Lung (tissue), 13 donors: ENCODE measurements around the gene ALOX12B. TPM values are rescaled to one million over a fixed set of nuclear protein-coding genes. Genes with fewer than 3 reads are reported as not detected.
A peak's percentile ranks its signal among the peaks of the same experiment; 100 is the strongest.
"Not testable (repeated sequence)": the region's sequence is repeated elsewhere in the genome, so short reads cannot be mapped to it uniquely, and the experiment has no call there.

Experiments
- ATAC-seq: fragments of 200-7000 bp; cut with Tn5 transposase; one replicate; pipeline ENCODE4 v1.9.1; 2020; ENCODE audit warnings: moderate number of reproducible peaks; ENCODE audit not compliant: insufficient read depth, low FRiP score
- DNase-seq, 3 donors: peaks; one replicate each; pipeline ENCODE4 v3.0.0-alpha.2; 2013 to 2017
- H3K27ac ChIP-seq, 2 donors: one replicate each; pipeline ENCODE4 v1.5.1; 2013; ENCODE audit warnings: mild to moderate bottlenecking in 2 of 2, moderate library complexity in 2 of 2, control low read depth in 1 of 2, inconsistent platforms in 1 of 2, low read depth in 1 of 2, low read length in 1 of 2
- H3K27me3 ChIP-seq, 3 donors: one replicate each; pipeline ENCODE4 v1.5.1; 2013; ENCODE audit warnings: low read length in 2 of 3; ENCODE audit not compliant: control insufficient read depth in 3 of 3, insufficient read depth in 3 of 3
- H3K36me3 ChIP-seq, 4 donors: one replicate each; pipeline ENCODE4 v1.5.1; 2013; ENCODE audit warnings: low read length in 4 of 4, mild to moderate bottlenecking in 1 of 4, moderate library complexity in 1 of 4; ENCODE audit not compliant: control insufficient read depth in 4 of 4, insufficient read depth in 4 of 4
- H3K4me1 ChIP-seq, 5 donors: one replicate each; pipeline ENCODE4 v1.5.1; 2013; ENCODE audit warnings: low read length in 5 of 5, mild to moderate bottlenecking in 2 of 5, moderate library complexity in 1 of 5; ENCODE audit not compliant: control insufficient read depth in 5 of 5, insufficient read depth in 5 of 5
- H3K4me3 ChIP-seq: one replicate; pipeline ENCODE4 v1.5.1; 2013; ENCODE audit warnings: mild to moderate bottlenecking, control low read depth, moderate library complexity
- H3K9ac ChIP-seq, 2 donors: one replicate each; pipeline ENCODE4 v1.5.1; 2013; ENCODE audit warnings: low read length in 2 of 2, control low read depth in 1 of 2; ENCODE audit not compliant: insufficient read depth in 1 of 2
- H3K9me3 ChIP-seq, 4 donors: one replicate each; pipeline ENCODE4 v1.5.1; 2013; ENCODE audit warnings: low read length in 3 of 4, mild to moderate bottlenecking in 1 of 4, moderate library complexity in 1 of 4; ENCODE audit not compliant: control insufficient read depth in 4 of 4, insufficient read depth in 3 of 4
- WGBS, 2 donors: extraction: QIAGEN DNeasy Blood & Tissue Kit; methylation state at CpG; one replicate each; pipeline ENCODE4 v1.1.7; 2013; 5-methylcytosine and 5-hydroxymethylcytosine counted together
- polyA plus RNA-seq, 2 donors: library from polyadenylated mRNA; stranded (reverse); fragments of 200-250 nt; gene quantifications; one replicate each; pipeline ENCODE4 v1.2.1, GENCODE V29; 2013
- small RNA-seq: library from RNA; depleted of rRNA; stranded (forward); fragments of <200 nt; gene quantifications from one replicate; pipeline ENCODE3, GENCODE V24; 2014; ENCODE audit warnings: low replicate concordance
- total RNA-seq, 2 donors: library from RNA; depleted of rRNA in 1 of 2; stranded (reverse); fragments of >200 nt in 1 of 2; gene quantifications; one replicate each; pipeline ENCODE4 v1.2.1, GENCODE V29; 2014 to 2021
- TF ChIP-seq, protein P1 (sequence below): IDR thresholded peaks from 2 replicates; pipeline ENCODE4 v1.5.1; 2012; ENCODE audit warnings: mild to moderate bottlenecking; ENCODE audit errors: control extremely low read depth, extremely low read depth
- donor health status: control.
- donor health status: control.
- donor health status: Bipolar disorder and iron deficiency.
- donor health status: healthy.
- donor health status: DM: yes; HTN: yes; CAD: no.

The ALOX12B gene
- total and polyA plus RNA-seq, 4 donors: 0.06 to 0.48 (median 0.46) TPM; not detected in 1

DNA sequence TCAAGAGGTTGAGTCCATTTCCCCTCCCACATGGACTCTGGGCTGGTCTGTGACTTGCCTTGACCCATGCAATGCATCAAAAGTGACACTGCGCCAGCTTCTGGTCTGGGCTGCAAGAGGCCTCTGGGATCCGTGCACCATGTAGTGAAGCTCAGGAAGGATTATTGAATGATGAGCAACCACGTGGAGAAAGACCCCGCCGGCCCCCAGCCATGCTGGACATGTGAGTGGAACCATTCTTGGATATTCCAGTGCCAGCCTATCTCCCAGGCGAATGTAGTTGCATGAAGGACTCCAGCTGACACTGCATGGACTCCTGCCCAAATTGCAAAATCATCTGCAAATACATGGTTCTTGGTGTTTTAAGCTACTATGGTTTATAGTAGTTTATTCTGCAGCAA lies 56.3 kb downstream of the ALOX12B start:
- H3K27ac ChIP-seq: no peak overlapping the region
- TF ChIP-seq, protein P1, sequence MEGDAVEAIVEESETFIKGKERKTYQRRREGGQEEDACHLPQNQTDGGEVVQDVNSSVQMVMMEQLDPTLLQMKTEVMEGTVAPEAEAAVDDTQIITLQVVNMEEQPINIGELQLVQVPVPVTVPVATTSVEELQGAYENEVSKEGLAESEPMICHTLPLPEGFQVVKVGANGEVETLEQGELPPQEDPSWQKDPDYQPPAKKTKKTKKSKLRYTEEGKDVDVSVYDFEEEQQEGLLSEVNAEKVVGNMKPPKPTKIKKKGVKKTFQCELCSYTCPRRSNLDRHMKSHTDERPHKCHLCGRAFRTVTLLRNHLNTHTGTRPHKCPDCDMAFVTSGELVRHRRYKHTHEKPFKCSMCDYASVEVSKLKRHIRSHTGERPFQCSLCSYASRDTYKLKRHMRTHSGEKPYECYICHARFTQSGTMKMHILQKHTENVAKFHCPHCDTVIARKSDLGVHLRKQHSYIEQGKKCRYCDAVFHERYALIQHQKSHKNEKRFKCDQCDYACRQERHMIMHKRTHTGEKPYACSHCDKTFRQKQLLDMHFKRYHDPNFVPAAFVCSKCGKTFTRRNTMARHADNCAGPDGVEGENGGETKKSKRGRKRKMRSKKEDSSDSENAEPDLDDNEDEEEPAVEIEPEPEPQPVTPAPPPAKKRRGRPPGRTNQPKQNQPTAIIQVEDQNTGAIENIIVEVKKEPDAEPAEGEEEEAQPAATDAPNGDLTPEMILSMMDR: no peak
- DNase-seq (peak; percentile 62 to 90 (median 74)), ATAC-seq (no peak)
- H3K27me3 ChIP-seq: peaks cover 0 to 6% (median 2%) of the 10 kb centered on the region in 3 donors
- H3K4me3 ChIP-seq: no peak overlapping the region
- H3K9me3 ChIP-seq: no peaks in the 10 kb centered on the region
- WGBS, 2 donors: 71 to 82% methylated on average over 6 of the region's 6 CpGs
- no peaks in the 10 kb centered on the region for H3K4me1 ChIP-seq
- H3K9ac ChIP-seq: no peak overlapping the region
- H3K36me3 ChIP-seq: no peaks in the 10 kb centered on the region

- 77 to 84% methylated on average over 5 of the region's 5 CpGs for WGBS, 2 donors
- Histone ChIP-seq H3K4me3 (no peak overlapping the region), H3K9me3 (no peaks in the 10 kb centered on the region), H3K27ac (no peak overlapping the region), H3K4me1 (peaks cover 0 to 1% (median 0%) of the 10 kb centered on the region in 5 donors), H3K27me3 (peaks cover 0 to 6% (median 2%) of the 10 kb centered on the region in 3 donors), H3K36me3 (no peaks in the 10 kb centered on the region), H3K9ac (no peak overlapping the region)
- ATAC-seq: no peak
- DNase-seq: peak in 1 of 3 donors; percentile 6
- TF ChIP-seq, protein P1: no peak
Observed at GRCh38 chr17:8029121-8029520, 58.4 kb downstream of the ALOX12B start.

DNA sequence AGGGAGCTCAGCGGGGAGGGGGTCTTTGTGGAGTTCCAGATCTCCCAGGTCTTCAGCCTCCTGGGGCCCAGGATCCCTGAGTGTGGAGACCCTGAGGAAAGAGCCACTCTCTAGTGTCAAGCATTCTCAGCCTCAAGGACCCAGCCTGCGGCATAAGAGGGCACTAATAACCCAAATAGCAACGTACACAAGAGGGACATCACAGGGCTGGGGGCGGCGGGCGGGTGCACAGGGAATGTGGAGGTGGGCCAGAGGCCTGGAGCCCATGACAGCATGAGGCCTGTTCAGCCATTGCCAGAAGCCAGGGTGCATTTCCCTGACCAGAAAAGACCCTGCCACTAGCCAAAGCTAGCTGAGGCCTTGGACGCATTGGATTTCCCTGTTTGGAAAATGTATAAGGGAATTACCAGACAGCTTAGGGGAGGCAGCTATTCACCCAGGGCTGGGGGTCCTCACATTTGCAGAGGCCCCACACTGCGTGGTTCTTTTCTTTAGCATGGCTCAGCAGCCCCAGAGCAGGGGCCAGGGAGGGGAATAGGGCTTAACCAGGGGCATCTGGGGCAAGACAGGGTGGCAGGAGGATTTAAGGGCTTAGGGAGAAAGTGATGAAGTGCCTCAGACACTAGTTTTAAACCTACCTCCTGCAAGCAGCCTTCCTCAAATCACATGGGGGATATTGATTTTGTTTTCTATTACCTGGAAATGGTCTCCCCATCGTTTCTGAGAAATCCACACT lies 62.2 kb downstream of the ALOX12B start:
- DNase-seq (peak in 1 of 3 donors; percentile 13), ATAC-seq (no peak)
- 81 to 86% methylated on average over 9 of the region's 9 CpGs for WGBS, 2 donors
- H3K4me1 ChIP-seq: peaks cover 0 to 1% (median 0%) of the 10 kb centered on the region in 5 donors
- H3K9me3 ChIP-seq: no peaks in the 10 kb centered on the region
- H3K4me3 ChIP-seq: no peak overlapping the region
- H3K27ac ChIP-seq: no peak overlapping the region
- H3K9ac ChIP-seq: no peak overlapping the region
- TF ChIP-seq, protein P1: no peak
- H3K36me3 ChIP-seq: no peaks in the 10 kb centered on the region
- H3K27me3 ChIP-seq: peaks cover 0 to 6% (median 2%) of the 10 kb centered on the region in 3 donors

DNA sequence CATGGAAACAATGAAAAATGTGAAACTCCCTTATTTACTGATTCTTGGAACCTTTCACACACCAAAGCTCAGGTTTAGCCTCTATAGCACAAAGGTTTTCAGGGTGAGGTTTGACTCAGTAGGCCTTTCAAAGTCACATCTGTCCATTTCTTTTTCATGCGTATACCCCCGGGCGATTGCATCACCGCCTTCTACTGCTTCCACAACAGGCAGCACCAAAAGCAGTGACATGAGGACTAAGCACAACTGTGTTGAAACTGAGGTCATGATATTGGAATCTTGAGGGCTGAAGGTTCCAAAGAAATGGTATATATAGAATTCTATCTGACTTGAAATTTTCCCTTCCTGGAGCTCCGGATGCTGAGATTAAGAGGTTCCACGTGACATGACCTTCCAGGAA lies 63.4 kb downstream of the ALOX12B start:
- H3K36me3 ChIP-seq, ATAC-seq, DNase-seq, H3K4me1 ChIP-seq, H3K4me3 ChIP-seq, H3K9ac ChIP-seq, H3K27me3 ChIP-seq, H3K27ac ChIP-seq, H3K9me3 ChIP-seq: not testable (repeated sequence)
- 57 to 64% methylated on average over 6 of the region's 6 CpGs for WGBS, 2 donors

Small RNA genes lying within 50 kb of the gene (small RNA-seq; reads per million reads assigned to genes)
- not detected for gene MIR4314

Other genes with a start within 250 kb of the ALOX12B start
- 10 to 100 TPM in 1 of 2 donors, 1 to 10 TPM in 1; 6.3 to 11.2 TPM for gene TMEM88, start 232.7 kb downstream of the ALOX12B start, total RNA-seq
- gene TMEM88, start 232.7 kb downstream of the ALOX12B start, polyA plus RNA-seq: 10 to 100 TPM; 11.5 to 19.6 TPM
- 10 to 100 TPM; 58.2 to 85.3 TPM for gene NAA38, start 230.2 kb downstream of the ALOX12B start, total RNA-seq
- gene NAA38, start 230.2 kb downstream of the ALOX12B start, polyA plus RNA-seq: 100 to 1,000 TPM; 120 to 239 TPM
- 10 to 100 TPM; 17.9 to 21.6 TPM for gene CYB5D1, start 229.7 kb downstream of the ALOX12B start, total RNA-seq
- gene CYB5D1, start 229.7 kb downstream of the ALOX12B start, polyA plus RNA-seq: 10 to 100 TPM in 1 of 2 donors, 1 to 10 TPM in 1; 5.5 to 10.1 TPM
- 100 to 1,000 TPM in 1 of 2 donors, 10 to 100 TPM in 1; 83.0 to 112 TPM for gene CHD3, start 198.9 kb downstream of the ALOX12B start, total RNA-seq
- 10 to 100 TPM; 60.9 to 69.9 TPM for gene CHD3, start 198.9 kb downstream of the ALOX12B start, polyA plus RNA-seq
- 1 to 10 TPM; 5.4 to 8.0 TPM for gene RNF227, start 171.4 kb downstream of the ALOX12B start, total RNA-seq
- gene RNF227, start 171.4 kb downstream of the ALOX12B start, polyA plus RNA-seq: 1 to 10 TPM; 4.1 to 6.0 TPM
- 1 to 10 TPM; 1.3 to 5.8 TPM for gene KCNAB3, start 157.9 kb downstream of the ALOX12B start, total RNA-seq
- 1 to 10 TPM; 2.6 to 3.9 TPM for gene KCNAB3, start 157.9 kb downstream of the ALOX12B start, polyA plus RNA-seq
- 100 to 1,000 TPM in 1 of 2 donors, 10 to 100 TPM in 1; 58.9 to 158 TPM for gene TRAPPC1, start 155.8 kb downstream of the ALOX12B start, total RNA-seq
- gene TRAPPC1, start 155.8 kb downstream of the ALOX12B start, polyA plus RNA-seq: 100 to 1,000 TPM; 172 to 213 TPM
- 10 to 100 TPM; 60.2 to 72.0 TPM for gene CNTROB, start 155.5 kb downstream of the ALOX12B start, total RNA-seq
- gene CNTROB, start 155.5 kb downstream of the ALOX12B start, polyA plus RNA-seq: 10 to 100 TPM; 42.7 to 74.1 TPM
- gene GUCY2D, start 85.1 kb downstream of the ALOX12B start, total RNA-seq: 1 to 10 TPM in 1 of 2 donors, under 1 TPM in 1; 0.20 to 1.8 TPM
- under 1 TPM; 0.27 to 0.51 TPM for gene GUCY2D, start 85.1 kb downstream of the ALOX12B start, polyA plus RNA-seq
- 100 to 1,000 TPM in 1 of 2 donors, 1 to 10 TPM in 1; 3.4 to 135 TPM for gene ALOX15B, start 48.7 kb downstream of the ALOX12B start, total RNA-seq
- gene ALOX15B, start 48.7 kb downstream of the ALOX12B start, polyA plus RNA-seq: 10 to 100 TPM; 64.9 to 82.7 TPM
- gene ALOXE3, start 30.8 kb upstream of the ALOX12B start, total RNA-seq: under 1 TPM in 1 of 2 donors, not detected in 1; 0.12 TPM
- under 1 TPM; 0.28 to 0.68 TPM for gene ALOXE3, start 30.8 kb upstream of the ALOX12B start, polyA plus RNA-seq
- gene HES7, start 36.4 kb upstream of the ALOX12B start, total RNA-seq: under 1 TPM in 1 of 2 donors, not detected in 1; 0.55 TPM
- under 1 TPM; 0.22 to 0.28 TPM for gene HES7, start 36.4 kb upstream of the ALOX12B start, polyA plus RNA-seq
- 100 to 1,000 TPM; 132 to 238 TPM for gene PER1, start 64.7 kb upstream of the ALOX12B start, total RNA-seq
- gene PER1, start 64.7 kb upstream of the ALOX12B start, polyA plus RNA-seq: 100 to 1,000 TPM in 1 of 2 donors, 10 to 100 TPM in 1; 93.5 to 126 TPM
- gene VAMP2, start 75.2 kb upstream of the ALOX12B start, total RNA-seq: 10 to 100 TPM; 33.9 to 76.2 TPM
- 10 to 100 TPM; 45.4 to 46.2 TPM for gene VAMP2, start 75.2 kb upstream of the ALOX12B start, polyA plus RNA-seq
- 10 to 100 TPM; 24.4 to 33.1 TPM for gene TMEM107, start 88.7 kb upstream of the ALOX12B start, total RNA-seq
- 10 to 100 TPM; 13.2 to 19.0 TPM for gene TMEM107, start 88.7 kb upstream of the ALOX12B start, polyA plus RNA-seq
- 10 to 100 TPM in 1 of 2 donors, 1 to 10 TPM in 1; 5.3 to 10.8 TPM for gene BORCS6, start 102.5 kb upstream of the ALOX12B start, total RNA-seq
- 10 to 100 TPM in 1 of 2 donors, 1 to 10 TPM in 1; 5.6 to 10.5 TPM for gene BORCS6, start 102.5 kb upstream of the ALOX12B start, polyA plus RNA-seq
- gene AURKB, start 122.9 kb upstream of the ALOX12B start, total RNA-seq: 1 to 10 TPM; 2.1 to 3.9 TPM
- gene AURKB, start 122.9 kb upstream of the ALOX12B start, polyA plus RNA-seq: 1 to 10 TPM; 3.6 to 5.7 TPM
- 10 to 100 TPM; 27.7 to 45.3 TPM for gene CTC1, start 160.3 kb upstream of the ALOX12B start, total RNA-seq
- gene CTC1, start 160.3 kb upstream of the ALOX12B start, polyA plus RNA-seq: 10 to 100 TPM; 19.1 to 26.5 TPM
- 10 to 100 TPM; 20.1 to 47.6 TPM for gene PFAS, start 161.6 kb upstream of the ALOX12B start, total RNA-seq
- 10 to 100 TPM; 14.0 to 15.3 TPM for gene PFAS, start 161.6 kb upstream of the ALOX12B start, polyA plus RNA-seq
- 10 to 100 TPM; 15.5 to 31.6 TPM for gene RANGRF, start 201.0 kb upstream of the ALOX12B start, total RNA-seq
- gene RANGRF, start 201.0 kb upstream of the ALOX12B start, polyA plus RNA-seq: 10 to 100 TPM; 39.1 to 60.1 TPM
- gene SLC25A35, start 207.7 kb upstream of the ALOX12B start, total RNA-seq: 10 to 100 TPM in 1 of 2 donors, 1 to 10 TPM in 1; 1.2 to 11.7 TPM
- gene SLC25A35, start 207.7 kb upstream of the ALOX12B start, polyA plus RNA-seq: 1 to 10 TPM; 5.5 to 9.4 TPM
- gene ARHGEF15, start 222.5 kb upstream of the ALOX12B start, total RNA-seq: 10 to 100 TPM; 29.7 to 30.8 TPM
- 10 to 100 TPM; 10.1 to 17.2 TPM for gene ARHGEF15, start 222.5 kb upstream of the ALOX12B start, polyA plus RNA-seq